ENCODE measurements around the gene PYROXD2. TPM values are rescaled to one million over a fixed set of nuclear protein-coding genes. Genes with fewer than 3 reads are reported as not detected.
A peak's percentile ranks its signal among the peaks of the same experiment; 100 is the strongest.

The PYROXD2 gene
- total RNA-seq, 1 experiment from 2014 or later: 8.1 TPM

- TF ChIP-seq ARID4B (CRISPR knock-in tag; IDR thresholded peaks at IDR 0.05; ENCODE audit: borderline replicate concordance) (0 out of 2 replicates have a peak, but pooled peaks have one; percentile 42), FOXP1 (CRISPR knock-in tag; IDR thresholded peaks at IDR 0.05; ENCODE audit: borderline replicate concordance) (peak; percentile 58; the same call in 1 of the 2 replicates), FOXK1 (CRISPR knock-in tag; IDR thresholded peaks at IDR 0.05) (0 out of 2 replicates have a peak, but pooled peaks have one; percentile 53), ZNF232 (CRISPR knock-in tag; IDR thresholded peaks at IDR 0.05) (peak; percentile 59; the same call in 1 of the 2 replicates)
These were observed 8.7 kb upstream of the PYROXD2 start (continued) for GRCh38 chr10:98423691-98424120.

GRCh38 chr10:98422182-98422581 lies 7.2 kb upstream of the PYROXD2 start:
- no peak for ATAC-seq
- Mint-ChIP-seq H3K36me3 (peaks cover 3% of the 10 kb centered on the region; the same call in 1 of the 2 replicates), H3K27me3 (ENCODE audit: low read depth) (no peaks in the 10 kb centered on the region), H3K4me3 (no peak overlapping the region), H3K27ac (no peak overlapping the region), H3K9me3 (no peaks in the 10 kb centered on the region), H3K4me1 (no peaks in the 10 kb centered on the region)
- no peak for TF ChIP-seq CDX4 (CRISPR knock-in tag; IDR thresholded peaks at IDR 0.05; ENCODE audit: borderline replicate concordance)
- TF ChIP-seq CREM (CRISPR knock-in tag; IDR thresholded peaks at IDR 0.05): no peak
- no peak for TF ChIP-seq AR (CRISPR knock-in tag; IDR thresholded peaks at IDR 0.05)
- TF ChIP-seq HMGA2 (CRISPR knock-in tag; IDR thresholded peaks at IDR 0.05): no peak
- DNase-seq (ENCODE audit: low spot score): no peak
- ChIA-PET POLR2A (no interaction called here), CTCF (interaction anchor here (2.2 kb wide), 1 partner anchor 45 kb away, joined by 12 read pairs; no protein-coding TSS in a partner anchor)

- ATAC-seq (no peak), DNase-seq (ENCODE audit: low spot score) (no peak)
- ChIA-PET POLR2A (no interaction called here), CTCF (interaction anchor here (0.9 kb wide), 1 partner anchor 46 kb away, joined by 3 read pairs; no protein-coding TSS in a partner anchor)
- Mint-ChIP-seq H3K36me3 (peaks cover 3% of the 10 kb centered on the region; the same call in 1 of the 2 replicates), H3K4me1 (peaks cover 2% of the 10 kb centered on the region), H3K9me3 (no peaks in the 10 kb centered on the region), H3K4me3 (no peak overlapping the region), H3K27me3 (ENCODE audit: low read depth) (no peaks in the 10 kb centered on the region), H3K27ac (no peak overlapping the region)
- TF ChIP-seq NFE2L1 (CRISPR knock-in tag; IDR thresholded peaks at IDR 0.05): no peak
- no peak for TF ChIP-seq ZNF121 (CRISPR knock-in tag; IDR thresholded peaks at IDR 0.05)
- no peak for TF ChIP-seq HMGA2 (CRISPR knock-in tag; IDR thresholded peaks at IDR 0.05)
- no peak for TF ChIP-seq SP1 (CRISPR knock-in tag; conservative IDR thresholded peaks at IDR 0.05)
- no peak for TF ChIP-seq RORB (CRISPR knock-in tag; IDR thresholded peaks at IDR 0.05)
- TF ChIP-seq USF2 (CRISPR knock-in tag; IDR thresholded peaks at IDR 0.05): no peak
- no peak for TF ChIP-seq ZBTB21 (CRISPR knock-in tag; IDR thresholded peaks at IDR 0.05; ENCODE audit: borderline replicate concordance)
- TF ChIP-seq SMAD4 (CRISPR knock-in tag; IDR thresholded peaks at IDR 0.05): no peak
- no peak for TF ChIP-seq ZNF263 (CRISPR knock-in tag; IDR thresholded peaks at IDR 0.05; ENCODE audit: low read depth)
- TF ChIP-seq ESRRA (CRISPR knock-in tag; IDR thresholded peaks at IDR 0.05; ENCODE audit: borderline replicate concordance): no peak
- TF ChIP-seq CREB1 (CRISPR knock-in tag; IDR thresholded peaks at IDR 0.05): no peak
- TF ChIP-seq ATF1 (CRISPR knock-in tag; IDR thresholded peaks at IDR 0.05): no peak
- no peak for TF ChIP-seq ZNF532 (CRISPR knock-in tag; IDR thresholded peaks at IDR 0.05; ENCODE audit: borderline replicate concordance)
These were observed 5.8 kb upstream of the PYROXD2 start for GRCh38 chr10:98420786-98421185.

All from WTC11 (cell line).